GM21526 (cell line): Measurements from ENCODE around the gene ETV6.

Experiments
- ATAC-seq: cut with Tn5 transposase; IDR thresholded peaks from one replicate; pipeline ENCODE4 v1.9.1; 2021; ENCODE audit warnings: moderate library complexity; ENCODE audit not compliant: unreplicated experiment, low FRiP score

Gene ETV6

DNA sequence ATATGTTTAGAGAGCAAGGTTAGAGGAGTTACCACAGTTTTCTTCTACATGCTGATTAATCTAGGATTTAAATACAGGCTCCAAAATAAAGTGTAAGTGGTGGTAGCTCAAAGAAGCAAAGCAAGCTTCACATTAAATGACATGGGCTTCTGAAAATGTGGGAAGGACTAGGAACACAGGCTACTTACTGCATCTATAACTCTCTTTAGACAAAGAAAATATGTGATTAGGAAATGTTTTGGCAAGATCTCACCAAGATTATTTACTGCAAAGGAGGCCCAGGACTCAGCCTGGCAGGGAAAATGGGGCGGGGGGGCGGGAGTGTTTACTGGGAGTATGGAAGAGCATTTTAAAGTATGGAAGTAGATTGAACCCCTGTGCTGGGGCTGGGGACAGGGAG lies 39.4 kb downstream of the ETV6 start:
- no peak for ATAC-seq

DNA sequence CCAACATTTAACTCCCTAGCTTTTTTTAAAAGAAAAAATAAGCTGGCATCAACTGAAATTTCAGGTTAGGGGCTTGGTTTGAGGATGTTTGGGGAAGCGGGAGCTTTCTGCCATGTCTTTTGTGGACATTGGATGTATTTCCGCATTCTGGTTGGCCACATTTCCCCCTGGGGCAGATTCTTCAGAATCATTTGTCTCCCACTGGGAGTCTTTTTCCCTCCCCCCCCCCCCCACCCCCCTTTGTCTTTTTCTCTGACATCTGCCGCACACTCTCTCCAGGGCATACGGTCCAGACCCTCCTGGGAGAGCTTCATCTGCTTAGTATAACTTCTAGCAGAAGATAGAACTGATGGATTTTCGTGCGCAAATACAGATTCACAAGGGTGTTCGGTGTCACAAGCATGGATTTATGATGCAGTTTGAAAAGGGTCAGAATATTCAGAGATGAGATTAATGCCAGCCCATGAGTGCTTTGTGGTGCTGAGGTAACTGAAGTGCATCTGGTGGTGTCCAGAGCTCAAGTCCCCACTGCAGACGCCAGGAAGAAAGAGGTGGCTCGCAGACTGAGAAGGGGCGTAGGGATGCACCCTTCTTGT lies 40.2 kb downstream of the ETV6 start:
- no peak for ATAC-seq

DNA sequence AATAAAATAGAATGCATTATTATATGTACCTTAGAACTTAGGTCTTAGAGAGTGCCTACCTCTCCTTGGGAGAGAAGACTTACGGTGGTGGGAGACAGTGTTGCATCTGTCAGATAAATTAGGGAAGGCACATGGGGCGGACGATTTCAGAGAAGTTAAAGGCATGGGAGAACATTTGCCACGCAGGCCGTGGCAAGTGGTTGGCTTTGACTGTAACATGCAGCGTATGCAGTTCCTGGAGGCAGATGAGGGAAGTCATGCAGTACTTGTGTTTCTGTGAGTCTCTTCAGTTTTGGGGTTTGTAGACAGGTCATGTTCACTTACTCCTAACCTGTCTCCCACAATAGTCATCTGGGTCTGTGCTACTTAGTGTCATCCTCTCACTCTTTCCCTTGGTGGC lies 43.6 kb downstream of the ETV6 start:
- ATAC-seq: no peak

DNA sequence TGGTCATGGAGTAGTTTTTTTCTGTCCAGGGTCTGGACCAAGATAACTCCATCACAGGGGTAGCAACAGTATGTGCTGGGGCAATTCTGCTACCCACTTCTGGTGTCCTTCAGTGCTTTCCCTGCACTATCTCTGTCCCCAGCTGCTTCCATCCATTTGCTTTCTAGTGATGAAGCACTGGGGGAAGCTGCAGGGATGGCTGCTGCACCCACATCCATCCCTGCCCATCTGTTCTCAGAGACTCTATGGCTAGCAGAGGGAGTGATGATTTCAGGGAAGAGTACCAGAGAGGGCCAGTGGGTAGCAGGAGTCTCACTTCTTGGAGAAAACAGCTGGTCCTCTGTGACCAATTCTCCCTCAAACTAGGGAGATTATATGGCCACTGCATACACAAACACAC lies 44.1 kb downstream of the ETV6 start:
- no peak for ATAC-seq

DNA sequence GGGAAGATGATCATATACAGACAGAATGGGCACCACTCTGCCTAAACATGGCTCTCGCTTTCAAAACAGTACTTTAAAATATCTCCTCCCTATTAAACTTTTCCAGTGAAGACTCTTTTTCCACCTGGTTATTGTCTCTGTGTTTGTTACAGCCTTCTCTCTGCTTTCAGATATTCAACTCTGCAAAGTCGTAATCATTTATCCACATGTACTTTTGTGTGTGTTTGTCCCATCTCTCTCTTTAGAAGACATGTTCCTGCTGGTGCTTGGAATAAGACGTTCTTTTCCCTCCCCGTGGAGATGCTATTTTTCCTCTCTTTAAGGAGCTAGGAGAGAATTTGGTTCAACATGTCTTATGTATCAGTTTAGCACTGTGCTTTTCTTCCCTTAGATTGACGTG lies 45.1 kb downstream of the ETV6 start:
- ATAC-seq: no peak

DNA sequence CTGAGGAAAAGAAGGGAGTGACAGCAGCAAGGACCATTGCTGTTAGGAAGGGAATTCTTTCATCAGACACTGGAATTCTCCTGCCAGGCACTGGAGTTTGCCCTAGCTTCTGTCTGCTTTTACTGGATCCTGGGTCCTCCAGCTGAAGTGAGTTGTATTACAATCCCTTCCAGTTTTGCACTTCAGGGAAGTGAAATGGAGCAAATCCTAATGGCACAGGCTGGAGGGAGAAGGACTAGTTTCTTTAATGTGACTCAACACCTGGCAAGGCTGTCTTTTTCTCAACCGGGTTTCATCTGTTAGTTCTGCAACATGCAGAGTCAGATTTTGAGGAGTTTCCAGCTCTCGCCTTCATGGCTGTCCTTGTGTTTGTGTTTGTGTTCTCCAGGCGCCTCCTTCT lies 45.8 kb downstream of the ETV6 start:
- ATAC-seq: no peak

DNA sequence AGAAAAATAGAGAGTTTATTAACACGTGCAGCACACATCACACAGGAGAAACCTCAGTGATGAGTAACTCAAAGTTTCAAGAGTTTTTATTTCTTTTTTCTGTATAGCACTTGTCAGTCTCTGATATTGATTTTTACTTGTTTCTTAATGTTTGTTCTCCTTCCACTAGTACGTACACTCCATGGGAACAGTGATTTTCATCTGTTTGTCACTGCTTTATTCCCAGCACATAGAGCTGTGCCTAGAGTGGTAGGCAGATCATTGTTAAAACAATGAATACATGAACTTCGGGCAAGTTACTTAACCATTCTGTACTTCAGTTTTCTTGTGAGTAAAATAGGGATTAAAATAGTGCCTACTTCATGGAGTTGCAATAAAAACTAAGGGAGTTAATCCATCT lies 46.6 kb downstream of the ETV6 start:
- ATAC-seq: no peak

DNA sequence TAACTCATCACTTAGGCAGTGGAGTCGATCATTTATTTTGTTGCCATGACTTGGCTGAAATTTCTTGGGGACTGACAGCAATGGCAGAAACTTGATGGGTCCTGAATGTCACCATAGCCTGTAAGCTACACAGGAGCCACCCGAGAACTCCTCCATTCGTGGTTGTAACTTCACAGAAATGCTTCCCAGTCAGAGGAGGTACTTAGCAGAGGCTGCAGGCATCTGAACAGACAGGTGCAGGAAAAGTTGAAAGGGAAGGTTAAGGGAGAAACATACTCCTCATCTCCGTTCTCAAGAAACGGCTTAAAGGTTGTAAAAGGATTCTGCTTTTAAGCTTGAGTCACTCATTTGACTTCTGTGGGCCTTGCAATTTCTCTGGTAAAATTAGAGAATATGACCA lies 47.7 kb downstream of the ETV6 start:
- ATAC-seq: no peak

DNA sequence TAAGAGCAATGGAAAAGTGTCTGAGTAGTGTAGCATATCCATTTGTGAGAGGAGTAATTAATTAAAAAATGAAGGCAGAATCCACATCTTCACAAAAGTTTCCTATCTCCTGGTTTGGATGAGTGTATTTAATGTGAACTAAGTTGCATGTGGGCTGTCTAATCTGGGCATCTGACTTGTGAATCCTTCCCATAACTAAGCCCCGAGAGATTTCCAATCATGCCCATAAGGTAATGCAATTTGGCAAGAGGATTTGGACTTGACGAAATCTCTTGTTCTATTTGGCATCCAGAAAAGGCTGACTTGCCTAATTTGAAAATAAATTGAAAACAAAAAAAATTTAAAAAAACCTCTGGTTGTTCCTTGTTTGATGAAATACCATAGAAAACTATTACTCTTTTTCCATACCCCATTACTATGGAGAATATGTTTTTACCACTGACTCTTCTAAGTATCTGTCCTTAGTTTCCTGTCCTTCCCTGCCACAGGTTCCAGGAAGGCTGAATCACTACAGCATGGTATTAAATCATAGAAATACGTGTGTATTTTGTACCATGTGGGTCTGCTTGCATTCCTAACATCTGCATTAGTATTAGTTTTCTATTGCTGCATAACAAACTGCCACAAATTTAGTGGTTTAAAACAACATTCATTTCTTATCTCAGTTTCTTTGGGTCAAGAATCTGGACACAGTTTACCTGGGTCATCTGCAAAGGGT lies 48.4 kb downstream of the ETV6 start:
- no peak for ATAC-seq

DNA sequence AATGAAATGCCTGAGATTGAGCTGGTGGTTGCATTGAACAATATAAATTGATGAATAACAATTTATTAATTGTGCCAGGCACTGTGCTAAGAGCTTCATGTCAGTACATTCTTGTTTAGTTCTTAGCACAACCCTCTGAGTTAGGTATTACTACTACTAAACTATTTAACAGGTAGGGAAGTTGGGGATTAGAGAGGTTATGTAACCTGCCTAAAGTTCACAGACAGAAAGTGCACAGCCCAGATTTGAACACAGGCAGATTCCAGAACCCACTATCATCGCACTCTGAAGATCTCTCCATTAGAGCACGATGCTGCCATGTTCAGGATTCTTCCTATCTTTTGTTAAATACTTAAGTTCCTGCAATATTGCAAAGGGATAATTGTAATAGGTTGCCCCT lies 49.3 kb downstream of the ETV6 start:
- no peak for ATAC-seq

DNA sequence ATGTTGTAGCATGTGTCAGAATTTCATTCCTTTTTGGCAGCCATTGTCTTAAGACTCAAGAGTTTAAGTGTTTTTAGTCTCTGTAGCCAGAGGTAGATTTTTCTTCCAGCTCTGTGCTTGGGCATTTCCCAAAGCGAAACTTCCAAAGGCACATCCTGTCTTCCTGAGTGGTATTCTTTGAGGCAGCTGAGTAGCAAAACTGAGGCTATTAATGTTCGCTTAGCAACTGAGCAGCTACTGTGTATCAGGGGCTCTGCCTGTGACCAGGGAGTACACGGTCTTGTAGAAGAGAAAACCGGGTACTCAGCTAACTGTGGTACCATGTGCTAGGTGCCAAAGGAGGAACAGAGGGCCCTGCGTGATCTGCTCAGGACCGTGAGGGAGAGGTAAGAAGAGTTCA lies 52.0 kb downstream of the ETV6 start:
- ATAC-seq: no peak

DNA sequence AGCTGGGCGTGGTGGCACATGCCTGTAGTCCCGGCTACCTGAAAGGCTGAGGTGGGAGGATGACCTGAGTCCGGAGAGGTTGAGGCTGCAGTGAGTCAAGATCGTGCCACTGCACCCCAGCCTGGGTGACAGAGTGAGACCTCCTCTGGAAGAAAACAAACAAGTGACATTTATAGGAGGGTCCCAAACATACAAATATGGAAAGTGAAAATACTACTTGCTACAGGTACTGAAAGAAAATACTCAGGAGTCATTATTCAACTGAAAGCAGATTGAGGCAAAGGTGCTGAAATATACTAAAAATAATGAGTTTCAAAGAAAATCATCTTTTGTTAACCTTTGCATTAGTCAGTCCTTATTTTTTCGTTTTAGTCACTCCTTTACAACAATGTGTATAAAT lies 53.5 kb downstream of the ETV6 start:
- ATAC-seq: no peak

DNA sequence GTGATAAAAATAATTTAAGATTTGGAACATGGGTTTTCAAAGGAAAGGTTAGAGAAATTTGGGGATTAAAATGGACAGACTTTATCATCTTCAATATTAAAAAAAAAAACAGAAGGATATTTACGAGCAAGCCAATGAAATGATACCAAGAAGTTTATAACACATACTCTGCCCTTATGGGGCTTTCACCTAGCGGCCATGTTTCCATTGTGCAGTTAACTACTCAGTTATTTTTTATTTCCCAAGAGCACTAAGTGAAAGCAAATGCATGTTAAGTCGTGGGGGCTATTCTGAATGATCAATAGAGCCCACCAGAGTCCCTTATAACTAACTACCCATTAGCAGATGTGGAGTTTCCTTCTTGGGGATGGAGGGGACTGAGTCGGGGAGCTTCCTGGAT lies 53.9 kb downstream of the ETV6 start:
- no peak for ATAC-seq

DNA sequence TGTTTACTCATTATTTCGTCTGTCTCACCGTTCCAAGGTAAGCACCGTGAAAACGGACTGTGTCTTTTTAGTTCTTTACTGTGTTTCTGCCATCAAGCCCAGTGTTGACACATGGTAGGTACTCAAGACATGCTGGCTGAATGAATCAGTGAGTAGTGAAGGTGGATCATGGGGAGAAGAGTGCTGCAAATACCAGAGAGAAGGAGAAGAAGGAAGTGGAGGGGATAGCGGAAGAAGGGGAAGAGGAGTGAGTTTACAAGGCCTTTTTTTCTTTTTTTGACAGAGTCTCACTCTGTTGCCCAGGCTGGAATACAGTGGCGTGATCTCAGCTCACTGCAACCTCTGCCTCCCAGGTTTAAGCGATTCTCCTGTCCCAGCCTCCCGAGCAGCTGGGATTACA lies 54.6 kb downstream of the ETV6 start:
- no peak for ATAC-seq

DNA sequence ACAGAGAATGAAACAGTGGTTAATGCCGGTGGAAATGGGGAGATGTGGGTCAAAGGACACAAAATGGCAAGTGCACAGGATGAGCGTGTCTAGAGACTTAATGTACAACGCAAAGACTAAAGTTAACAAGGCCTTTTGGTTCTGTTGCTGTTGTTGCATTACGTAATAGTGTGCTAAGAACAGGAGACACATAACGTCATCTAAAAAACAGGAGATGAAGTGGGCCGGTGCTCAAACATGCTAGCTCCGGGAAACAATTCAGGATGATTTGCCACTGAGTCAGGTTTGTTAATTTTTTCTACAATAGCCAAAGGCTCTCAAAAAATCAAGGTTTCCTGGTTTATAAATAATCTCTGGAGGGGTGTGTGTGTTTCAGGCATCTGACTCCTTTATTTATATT lies 55.5 kb downstream of the ETV6 start:
- ATAC-seq: no peak

DNA sequence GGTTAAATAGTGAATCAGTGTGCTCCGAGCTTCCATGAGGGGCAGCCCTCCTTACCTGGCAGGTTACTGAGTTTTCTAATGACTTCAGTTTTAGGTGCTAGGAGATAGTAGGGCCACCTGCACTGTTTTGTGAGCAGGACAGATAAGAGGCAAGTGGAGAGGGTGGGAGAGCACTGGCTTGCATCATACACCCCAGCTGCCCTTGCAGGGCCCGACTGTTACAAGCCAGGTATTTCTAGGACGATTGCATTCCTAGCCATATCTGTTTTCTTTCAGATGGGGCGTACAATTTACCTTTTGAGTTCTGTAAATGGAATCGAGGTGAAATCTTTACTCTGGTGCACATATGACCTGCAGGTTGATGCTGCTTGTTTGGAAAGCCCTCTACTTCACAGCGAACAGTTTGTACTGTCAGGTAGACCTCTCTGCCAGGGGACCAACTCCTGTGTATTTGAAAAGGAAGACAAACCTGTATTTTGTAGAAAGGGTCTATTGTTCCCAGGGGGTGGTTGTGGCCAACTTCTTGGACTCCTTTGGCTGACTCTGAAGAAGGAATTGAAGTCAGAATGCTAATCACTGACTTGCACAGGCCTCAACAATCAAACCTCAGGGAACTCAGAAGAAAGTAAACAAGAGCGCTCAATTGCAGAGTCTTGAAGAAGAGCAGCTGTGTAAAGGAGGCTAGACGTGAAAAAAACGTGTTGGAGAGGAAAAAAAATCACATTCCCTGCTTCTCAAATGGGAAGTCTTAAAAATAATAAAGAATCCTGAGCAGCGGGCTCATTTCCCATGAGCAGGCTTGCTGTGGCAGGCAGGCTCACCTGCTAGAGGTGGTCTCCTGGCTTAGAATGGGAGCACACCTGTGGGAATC lies 57.3 kb downstream of the ETV6 start:
- ATAC-seq: no peak

DNA sequence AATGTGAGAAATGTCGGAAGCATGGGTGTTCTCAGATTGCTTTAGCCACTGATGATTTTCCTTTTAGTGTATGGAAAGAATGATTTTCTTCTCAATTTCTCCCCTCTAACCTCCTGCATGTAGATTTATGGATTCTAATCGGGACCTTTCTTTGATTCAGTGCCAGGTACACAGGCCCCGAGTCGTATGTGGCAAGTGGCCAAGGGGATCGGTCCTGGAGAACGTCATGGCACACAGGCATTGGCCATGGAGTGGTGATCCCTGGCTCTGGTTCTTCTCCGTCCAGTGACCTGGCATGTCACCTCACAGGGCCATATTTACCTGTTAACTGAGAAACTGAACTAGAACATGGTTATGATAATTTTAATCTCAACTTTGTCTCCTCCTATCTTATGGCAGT lies 58.1 kb downstream of the ETV6 start:
- no peak for ATAC-seq

DNA sequence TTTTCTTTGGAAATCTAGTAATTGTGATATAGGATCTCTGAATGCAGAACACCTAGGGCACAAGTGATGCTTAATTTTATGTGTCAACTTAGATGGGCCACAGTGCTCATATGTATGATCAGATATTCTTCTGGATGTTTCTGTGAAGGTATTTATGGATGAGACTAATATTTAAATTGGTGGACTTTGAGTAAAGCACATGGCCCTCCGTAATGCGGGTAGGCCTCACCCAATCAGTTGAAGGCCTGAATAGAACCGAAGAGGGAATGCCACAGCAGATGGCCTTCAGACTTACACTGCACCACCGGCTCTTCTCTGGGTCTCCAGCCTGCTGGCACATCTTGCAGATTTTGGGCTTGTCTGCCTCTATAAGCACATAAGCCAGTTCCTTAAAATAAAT lies 60.0 kb downstream of the ETV6 start:
- no peak for ATAC-seq

DNA sequence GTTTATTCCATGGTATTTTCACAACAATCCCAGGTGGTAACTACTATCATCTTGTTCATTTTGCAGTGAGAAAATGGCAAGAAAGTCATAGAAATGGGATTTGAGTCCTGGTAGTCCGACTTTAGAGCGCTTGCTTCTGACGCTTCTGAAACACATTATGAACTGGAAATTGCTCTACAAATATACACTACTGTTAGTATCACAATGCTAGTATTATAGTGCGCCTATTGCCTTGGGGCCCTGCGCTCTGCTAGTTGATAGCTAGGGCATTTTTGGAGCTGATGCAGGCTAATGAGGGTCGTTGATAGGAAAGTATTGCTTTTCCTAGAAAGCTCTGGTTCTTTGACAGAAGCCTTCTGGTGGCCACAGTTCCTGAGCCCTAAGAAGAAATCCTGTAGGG lies 61.0 kb downstream of the ETV6 start:
- no peak for ATAC-seq

DNA sequence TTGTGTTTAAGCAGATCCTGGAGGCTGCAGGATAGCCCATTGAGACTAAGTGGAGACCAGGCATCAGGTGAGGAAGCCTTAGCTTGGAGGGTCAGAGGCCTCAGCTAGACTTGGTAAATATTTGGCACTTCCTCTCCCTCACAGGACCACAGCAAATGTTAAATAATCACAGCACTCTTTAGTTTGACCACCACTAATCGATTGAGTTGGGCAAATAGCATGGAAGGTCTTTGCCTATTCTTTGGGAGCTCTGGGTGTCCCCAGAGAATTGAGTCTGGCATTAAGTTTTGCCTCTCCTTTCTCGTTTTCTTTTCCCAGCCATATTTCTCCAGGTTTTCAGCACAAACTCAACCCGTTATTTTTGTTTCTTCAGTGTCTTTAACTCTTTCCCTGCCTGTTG lies 61.4 kb downstream of the ETV6 start:
- no peak for ATAC-seq

DNA sequence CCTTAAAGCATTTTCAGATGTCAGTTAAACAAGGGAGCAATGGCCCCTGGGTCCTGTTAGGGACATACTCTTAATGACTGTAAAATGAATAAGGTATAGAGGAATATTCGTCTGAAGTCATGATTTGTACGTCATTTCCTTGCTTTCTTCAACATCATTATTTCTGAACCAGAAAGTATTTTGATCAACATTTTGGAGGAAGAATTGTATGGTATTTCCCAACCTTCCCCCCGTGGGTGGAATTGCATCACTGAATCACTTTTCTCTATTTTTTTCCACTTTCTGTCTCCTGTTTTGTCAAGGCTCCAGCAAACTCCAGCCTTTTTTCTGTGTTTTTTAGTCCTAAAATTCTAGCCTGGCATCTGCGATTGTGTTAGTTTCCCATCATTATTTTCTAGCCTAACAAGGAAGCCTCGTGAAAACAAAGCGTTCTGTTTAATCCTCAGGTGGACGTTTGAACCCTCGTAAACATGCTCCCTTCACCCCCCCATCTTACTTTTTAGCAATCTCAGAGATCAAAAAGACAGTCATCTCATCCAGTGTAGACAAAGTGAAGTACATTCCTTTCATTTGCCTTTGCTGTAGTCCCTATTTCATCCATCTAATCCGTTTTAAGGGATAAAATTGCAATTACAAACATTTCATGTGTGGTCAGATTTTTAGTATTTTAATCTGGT lies 62.3 kb downstream of the ETV6 start:
- no peak for ATAC-seq
